HG02610 (cell line): ENCODE measurements around the gene FAM162B.
"Not testable (repeated sequence)": the region's sequence is repeated elsewhere in the genome, so short reads cannot be mapped to it uniquely, and the experiment has no call there.

ENCODE experiments used
- ATAC-seq: cut with Tn5 transposase; IDR thresholded peaks from one replicate; pipeline ENCODE4 v1.9.1; 2021; ENCODE audit warnings: mild to moderate bottlenecking, moderate library complexity; ENCODE audit not compliant: unreplicated experiment

Gene FAM162B

DNA sequence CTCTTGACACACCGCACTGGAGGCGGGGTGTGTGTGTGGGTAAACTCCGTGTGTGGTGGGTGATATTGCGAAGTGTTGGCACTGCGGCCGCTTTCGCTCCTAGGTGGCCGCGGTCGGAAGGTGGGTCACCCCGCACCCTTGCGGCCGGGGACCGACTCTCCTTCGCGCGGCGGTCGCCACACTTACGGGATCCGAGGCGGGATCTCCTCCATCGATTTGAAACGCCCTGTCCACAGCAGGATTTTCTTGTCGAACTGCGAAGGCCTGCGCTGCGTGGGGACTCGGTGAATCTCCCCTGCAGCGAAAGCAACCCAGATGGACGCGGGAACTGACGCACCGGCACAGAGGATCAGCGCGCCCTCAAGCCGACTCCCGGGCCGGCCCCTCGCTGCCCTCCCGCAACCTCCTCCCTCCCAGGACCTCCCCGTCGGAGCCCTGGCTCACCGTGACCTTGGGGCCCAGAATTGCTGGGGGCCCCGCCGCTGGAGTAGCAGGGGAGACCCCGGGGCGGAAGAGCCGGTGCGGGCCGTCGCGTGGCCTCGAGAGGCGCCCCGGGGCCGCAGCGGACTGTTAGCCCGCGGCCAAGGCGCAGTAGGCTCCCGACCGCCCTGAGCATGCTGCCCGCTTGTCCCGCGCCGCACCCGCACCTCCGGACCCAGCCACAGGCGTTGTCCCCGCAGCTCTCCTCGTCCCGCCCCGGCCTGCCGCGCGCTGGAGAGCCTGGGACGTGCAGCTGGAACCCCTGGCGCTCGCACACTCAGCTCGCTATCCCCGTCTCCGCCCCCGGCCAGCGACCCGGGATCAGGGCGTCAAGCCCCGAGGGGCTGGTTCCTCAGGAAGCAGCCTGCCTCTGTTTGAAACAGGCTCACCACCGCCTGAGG lies at the start of gene FAM162B:
TSS of gene FAM162B (minus strand) at position 759 of the 881 bp plus-strand sequence. CDS start at position 616, 143 bp downstream.
- no peak for ATAC-seq

DNA sequence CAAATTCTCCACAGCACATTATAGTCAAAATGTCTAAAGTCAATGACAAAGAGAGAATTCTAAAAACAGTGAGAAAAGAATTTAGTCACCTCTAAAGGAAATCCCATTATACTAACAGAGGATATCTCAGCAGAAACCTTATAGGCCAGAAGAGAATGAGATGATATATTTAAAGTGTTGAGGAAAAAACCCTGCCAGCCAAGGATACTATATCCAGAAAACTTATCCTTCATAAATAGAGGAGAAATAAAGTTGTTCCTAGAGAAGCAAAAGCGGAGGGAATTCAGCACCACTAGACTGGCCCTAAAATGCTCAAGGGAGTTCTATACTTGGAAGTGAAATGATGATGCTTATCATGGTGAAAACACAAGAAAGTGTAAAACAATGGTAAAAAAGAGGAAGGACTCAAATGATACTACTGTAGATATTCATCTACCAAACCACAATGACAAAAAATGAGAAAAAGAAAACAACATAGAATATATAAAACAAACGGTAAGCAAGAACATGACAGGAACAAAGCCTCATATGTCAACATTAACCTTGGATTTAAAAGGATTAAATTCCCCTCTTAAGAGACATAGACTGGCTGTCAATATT lies 46.6 kb upstream of the FAM162B start:
- no peak for ATAC-seq

DNA sequence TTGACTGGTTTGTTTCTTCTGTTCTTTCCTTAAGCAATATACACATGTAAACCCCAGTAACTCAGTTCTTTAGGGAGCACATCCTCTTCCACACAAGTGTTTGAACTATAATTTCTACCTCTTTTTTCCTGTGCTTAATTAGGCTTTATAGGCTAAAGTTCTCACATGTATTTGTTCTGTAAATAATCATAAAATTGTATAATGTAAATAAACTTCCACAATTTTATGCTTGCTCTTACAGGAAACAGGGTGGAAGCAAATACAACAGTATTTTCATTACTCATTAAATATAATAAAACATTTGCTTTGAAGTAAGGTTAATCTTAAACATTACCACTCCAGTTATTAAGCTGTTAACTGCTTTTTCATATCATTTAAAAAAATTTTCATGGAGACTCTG lies 36.5 kb upstream of the FAM162B start:
- no peak for ATAC-seq

DNA sequence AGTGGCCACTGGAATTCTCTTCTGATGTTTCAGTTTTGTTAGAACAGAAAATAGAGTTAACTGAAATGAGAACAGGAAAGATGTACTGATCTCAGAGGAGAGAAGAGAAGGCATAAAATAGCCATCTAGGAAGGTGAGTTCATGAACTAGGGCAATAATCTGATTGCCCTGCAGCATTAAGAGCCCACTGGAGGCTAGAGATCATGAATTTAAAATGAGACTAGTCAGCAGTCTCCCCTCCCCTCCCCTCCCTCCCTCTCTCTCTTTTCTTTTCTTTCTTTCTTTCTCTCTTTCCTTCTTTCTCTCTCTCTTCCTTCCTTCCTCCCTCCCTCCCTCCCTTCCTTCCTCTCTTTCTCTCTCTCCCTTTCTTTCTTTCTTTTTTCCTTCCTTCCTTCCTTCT lies 34.4 kb upstream of the FAM162B start:
- ATAC-seq = no peak

DNA sequence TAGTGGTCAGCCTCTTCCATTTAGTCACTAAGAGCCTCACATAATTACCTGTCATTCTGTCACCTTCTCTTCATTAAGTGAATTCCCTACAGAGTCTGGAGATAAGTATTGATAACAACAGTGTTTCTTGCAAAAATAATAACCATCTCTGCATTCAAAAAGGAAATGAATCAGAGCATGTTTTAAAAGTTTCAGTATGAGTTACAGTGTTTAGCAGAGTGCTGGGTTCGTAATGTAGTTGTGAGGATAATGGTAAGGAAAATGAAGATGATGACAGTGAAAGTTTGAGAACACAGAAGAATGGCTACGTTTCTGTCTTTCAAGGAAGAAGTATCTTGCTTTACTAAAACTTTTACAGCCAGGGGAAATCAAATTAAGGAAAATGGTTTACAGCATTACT lies 32.1 kb upstream of the FAM162B start:
- no peak for ATAC-seq

DNA sequence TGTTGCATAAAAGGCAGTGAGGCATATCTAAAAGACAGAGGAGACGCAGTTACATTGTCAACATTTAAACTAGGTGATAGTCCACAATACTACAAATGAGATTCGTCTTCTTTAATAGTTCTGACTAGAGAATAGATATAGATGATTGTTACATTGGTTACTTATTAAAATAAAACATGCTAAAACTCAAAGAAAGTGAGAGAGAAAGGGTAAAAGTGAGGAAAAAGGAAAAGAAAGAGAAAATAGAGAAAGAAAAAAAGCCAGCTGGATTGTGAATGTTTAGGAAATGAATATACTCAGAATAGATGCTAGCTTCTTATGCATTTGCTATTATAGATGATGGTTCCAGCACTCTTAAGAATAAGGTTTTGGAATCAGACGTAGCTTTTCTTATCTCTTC lies 27.7 kb upstream of the FAM162B start:
- ATAC-seq = no peak

DNA sequence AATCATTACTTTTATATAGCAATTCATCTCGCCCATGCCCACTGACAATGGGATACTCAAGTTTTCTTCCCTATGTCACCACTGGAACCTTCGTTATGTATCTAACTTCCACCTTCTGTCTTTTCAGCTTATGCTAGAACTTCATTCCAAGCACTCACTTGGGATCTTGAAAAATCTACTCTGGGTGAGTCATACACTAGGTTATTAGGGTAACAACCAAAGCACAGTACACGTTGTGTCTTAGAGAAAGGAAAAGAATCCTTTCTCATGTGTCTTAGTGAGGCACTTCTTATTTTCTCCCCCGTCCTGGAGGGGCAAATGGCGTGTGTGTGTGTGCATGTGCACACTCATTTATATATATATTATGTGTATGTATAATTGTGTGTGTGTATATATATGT lies 18.3 kb upstream of the FAM162B start:
- no peak for ATAC-seq

DNA sequence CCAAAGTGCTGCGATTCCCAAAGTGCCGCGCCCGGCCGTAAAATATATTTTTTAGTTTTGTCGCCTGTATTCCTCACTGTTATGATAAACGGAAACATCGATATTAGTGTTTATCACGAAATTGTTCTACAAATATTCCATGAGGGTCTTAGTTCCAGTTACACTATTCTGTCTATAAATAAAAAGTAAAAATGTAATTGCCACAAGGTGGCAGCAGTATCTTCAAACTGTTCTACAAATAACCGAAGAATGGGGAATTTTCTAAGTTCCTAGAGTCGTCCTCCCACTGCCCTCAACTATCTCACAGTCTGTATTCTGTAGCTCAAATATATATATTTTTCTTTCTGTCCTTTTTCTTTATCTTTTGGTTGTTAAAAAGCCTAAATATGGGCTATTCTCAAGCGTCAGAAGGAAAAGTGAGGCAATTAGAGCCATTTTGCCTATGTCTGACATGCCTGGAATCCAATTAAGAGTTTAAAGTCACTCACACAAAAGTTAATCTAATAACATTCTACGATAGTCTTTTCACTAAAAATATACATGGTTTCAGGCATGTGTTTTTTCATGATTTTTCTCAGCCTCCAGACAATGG lies 14.2 kb upstream of the FAM162B start:
- peak; percentile 49 for ATAC-seq

DNA sequence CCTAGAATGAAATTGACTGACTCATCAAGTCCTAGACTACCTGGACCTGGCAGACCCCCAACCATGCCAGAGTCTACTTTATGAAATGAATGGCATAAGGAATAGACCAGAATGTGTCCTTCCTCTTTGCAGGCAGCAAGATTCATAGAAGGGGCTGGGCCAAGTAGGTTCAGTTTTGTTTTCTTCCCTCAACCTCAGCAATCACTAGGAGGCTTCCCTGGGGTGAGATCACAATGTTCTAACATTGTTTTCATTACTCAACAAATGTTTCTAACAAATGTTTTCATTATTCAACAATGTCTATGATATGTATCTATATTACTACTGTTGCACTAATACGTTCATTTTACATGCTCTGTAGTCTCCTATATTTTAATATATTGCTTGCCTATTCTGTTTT lies 8.4 kb upstream of the FAM162B start:
- no peak for ATAC-seq

DNA sequence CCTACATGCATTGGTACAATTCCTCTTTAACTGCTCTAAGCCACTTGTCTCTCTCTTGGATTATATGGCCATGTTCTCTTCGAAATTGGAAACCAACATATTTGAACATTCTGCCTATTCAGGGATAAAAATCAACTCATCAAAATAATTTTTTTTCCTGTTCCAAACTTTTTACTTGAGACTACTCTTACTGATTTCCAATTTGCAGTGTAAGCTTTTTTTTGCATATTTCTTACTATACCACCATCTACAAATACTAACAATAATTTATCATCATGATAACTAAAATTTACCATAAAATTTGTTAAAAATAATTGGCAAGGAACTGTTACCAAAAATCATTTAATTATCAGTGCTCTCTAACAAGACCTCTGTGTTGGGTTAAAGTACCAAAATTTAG lies 6.9 kb upstream of the FAM162B start:
- no peak for ATAC-seq

DNA sequence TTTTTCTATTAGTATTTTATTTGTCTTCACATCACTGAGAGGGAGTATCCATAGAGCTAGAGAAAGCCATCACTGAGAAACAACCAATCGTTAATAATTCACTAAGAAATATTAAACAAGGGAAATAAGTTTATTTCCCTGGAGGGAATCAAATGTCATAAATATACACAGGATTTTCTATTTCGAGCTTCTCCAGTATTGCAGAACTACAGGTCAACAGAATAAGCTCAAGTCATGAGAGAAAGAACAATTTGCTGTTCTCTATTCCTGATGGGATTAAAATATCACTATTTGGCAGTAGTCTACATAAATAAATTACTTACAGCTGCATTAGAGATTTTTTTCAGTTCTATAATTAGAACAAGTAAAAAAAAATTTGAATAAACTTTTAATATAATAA lies 2.2 kb upstream of the FAM162B start:
- no peak for ATAC-seq

DNA sequence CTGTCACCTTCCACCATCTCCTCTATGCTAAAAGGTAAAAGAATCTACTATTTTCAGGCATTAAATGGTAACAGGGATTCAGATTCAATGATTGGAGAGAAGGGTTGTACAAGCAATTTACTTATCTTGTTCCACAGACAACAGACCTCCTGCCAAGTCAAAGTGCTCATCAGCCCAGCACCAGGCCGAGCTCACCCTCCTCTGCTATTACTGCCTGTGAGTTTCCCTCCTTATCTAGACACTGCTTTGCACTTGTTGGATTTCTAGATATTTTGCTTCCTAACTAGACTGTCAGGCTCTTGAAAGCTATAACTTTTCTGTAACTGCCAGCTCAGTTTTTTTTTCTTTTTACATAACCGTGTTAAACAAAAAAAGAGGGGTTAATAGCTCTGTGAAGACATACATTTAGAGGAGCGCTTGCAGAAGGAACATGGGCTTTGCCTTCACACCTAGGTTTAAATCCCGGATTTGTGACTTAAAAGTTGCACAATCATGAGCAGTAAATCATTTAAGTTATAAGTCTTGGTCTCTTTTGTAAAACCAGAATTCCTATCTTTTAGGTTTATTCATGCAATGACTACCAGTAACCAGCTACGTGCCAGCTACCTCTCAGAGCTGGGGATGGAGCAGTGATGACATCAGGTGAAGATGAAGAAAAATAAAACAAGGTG lies 1.1 kb upstream of the FAM162B start:
- no peak for ATAC-seq

DNA sequence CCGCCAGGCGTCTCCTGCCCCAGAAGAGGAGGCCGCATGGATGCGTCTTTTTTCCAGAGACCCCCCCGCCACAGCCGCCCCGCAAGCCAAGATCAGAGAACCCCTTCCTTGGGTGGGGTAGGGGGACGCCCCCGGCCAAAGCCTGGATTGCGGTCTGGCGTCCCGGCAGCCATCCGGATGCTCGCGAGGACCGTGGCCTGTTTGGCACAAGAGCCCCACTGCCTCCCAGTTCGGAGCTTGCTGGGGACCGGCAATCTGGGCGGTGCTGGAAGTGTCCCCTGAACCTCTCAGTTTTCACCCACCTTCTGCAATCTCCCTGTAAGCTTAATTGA lies 924 bp downstream of the FAM162B start:
- ATAC-seq = no peak

DNA sequence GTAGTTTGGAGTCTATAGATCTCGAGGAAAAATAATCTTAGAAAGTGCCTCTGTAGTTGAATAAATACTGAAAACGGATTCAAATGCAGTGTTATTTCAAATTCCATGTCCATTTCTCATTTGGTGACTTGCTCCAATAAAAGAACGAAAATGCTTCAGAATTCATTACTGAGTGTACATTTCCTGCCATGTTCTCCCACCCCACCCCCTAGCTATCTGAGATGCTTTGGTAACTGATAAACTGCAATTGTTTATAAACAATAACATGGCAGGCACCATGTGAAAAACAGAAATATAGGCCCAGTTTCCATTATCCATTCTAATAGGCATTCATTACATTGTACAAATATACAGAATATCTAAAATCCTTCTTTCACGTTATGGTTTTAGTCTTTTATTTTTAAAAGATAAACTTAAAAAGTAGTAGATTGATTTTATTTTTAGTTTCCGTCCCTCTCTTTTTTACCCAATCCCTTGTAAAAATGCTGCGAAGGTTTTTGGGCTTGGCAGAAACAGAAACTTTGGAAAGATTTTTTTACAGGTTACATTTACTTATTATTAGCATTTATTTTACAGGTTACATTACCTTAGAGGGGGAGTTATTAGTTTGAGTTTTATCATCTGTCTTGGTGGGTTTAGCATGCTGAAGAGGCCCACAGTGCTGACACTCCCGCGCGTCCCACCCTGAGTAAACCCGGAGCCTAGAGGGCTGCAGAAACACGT lies 1.5 kb downstream of the FAM162B start:
- no peak for ATAC-seq

DNA sequence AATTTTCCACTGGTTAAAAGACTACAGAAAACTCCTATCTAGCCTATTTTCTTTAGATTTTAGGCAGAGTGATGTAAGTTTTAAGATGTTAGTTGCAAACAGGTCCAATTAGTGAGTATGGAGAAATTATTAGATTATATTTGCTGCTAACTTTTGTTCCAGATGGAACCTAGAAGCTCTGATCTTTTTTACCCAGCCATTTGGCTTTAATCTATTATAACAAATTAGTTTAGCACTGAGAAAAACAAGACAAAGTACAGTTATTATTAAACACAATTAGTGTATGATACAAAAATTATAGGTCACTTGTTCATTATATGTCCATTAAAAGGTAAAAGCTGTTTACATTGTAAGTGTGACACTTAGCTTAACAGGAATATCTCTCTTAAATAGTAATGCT lies 2.5 kb downstream of the FAM162B start:
- ATAC-seq = no peak

DNA sequence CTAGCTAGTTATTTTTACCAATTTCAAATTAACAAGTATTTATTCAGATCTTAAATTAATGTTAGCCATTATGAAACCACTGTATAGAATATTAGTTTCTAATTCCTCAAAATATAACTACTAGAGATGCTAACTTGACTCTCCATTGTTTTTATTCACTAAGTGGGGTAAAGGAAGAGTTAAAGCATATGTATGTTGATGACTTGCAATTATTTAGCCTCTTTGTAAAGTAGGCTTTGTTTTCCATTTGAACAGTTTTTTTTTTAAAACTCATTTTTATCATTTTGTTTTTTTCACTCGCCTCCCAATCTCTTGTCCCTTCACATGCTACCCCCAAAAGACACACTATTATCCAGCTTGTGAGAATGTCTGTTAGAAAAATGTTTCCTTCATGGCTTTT lies 3.3 kb downstream of the FAM162B start:
- no peak for ATAC-seq

DNA sequence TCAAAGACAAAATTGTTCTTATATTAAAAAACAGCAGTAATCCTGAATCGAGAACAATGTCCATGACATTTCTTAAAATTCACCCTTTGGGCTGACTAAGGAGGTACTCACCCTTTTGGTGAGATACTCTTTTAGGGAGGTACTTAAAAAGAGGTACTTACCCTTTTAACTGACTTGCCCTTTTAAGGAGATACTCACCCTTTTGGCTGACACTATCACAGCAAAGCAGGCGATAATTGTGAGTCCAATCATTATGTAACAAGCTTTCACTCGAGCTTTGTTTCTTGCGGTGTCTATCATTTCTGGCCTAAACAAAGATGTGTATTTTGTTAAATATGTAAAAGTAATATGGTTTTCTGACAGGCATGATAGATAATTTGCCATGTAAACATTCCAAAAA lies 3.7 kb downstream of the FAM162B start:
- no peak for ATAC-seq

DNA sequence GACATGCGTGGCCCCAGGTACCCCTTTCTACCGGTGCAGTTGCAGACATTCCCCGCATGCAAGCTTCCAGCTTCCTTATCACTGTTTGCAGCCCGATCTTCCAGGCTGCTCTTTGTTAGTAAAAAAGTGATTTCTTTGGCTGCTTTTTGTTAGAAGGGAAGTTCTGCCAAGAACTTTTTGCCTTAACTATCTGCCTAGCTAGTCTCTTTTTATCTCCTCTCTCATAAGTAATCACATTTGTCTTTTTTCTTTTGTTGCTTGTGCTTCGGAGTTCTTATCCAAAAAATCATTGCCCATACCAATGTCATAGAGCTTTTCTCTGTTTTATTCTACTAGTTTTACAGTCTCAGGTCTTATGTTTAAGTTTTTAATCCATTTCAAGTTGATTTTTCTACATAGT lies 20.3 kb downstream of the FAM162B start:
- no peak for ATAC-seq

DNA sequence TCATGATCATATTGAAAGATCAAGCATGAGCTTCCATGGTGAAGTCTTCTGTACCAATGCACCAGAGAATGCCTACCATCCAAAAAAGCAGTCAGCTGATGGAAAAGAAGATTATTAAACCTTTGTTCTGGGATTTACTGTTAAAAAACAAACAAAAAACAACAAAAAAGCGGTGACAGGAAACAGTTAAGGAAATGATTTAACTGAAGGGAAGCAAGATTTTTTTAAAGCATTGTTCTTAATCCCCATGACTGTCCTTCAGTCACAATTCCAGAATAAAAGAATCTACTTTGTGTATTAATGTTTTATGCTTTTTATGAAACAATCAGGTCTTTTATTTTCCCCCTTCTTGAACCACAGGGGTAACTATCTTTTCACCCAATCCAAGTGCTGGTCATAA lies 23.9 kb downstream of the FAM162B start:
- no peak for ATAC-seq

DNA sequence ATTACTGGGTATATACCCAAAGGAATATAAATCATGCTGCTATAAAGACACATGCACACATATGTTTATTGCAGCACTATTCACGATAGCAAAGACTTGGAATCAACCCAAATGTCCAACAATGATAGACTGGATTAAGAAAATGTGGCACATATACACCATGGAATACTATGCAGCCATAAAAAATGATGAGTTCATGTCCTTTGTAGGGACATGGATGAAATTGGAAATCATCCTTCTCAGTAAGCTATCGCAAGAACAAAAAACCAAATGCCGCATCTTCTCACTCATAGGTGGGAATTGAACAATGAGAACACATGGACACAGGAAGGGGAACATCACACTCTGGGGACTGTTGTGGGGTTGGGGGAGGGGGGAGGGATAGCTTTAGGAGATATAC lies 25.0 kb downstream of the FAM162B start:
- ATAC-seq = not testable (repeated sequence)

DNA sequence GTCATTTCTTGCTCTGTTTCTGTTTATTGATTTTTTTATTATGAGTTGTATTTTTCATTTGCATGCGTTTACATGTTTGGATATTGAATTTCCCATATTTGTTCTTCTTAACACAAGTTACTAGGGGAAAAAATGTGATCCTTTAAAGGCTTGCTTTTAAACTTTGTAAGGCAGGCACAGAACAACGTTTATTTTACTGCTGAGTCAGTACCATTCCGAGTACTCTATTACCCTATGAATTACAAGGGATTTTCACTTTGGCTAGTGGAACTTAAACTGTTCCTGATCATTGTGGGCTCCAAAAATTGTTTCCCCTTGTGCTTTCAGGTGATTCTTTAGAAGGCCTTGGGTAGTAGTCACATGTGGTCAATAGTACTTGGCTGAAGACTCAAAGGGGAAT lies 28.5 kb downstream of the FAM162B start:
- ATAC-seq = no peak
